ENCODE results near the gene ZMYND11.

The ZMYND11 gene

DNA sequence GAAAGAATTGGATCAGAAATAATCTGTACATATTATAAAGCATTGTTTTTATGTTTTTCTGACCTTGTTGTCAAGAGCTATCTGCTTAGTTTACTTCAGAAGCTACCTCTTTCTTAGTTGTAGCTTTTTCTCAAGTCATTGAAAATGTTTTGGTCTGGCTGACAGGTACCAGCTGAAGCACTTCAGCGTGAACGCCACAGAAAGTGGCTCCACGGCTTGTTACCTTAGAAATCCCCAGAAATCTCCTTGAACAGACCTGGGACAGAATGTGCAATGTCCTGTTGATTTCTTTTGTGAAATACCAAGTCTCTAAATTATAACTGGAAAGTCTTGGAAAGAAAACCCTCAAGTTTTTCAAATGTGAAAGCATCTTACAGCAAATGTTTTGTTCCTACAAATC, 96.8 kb downstream of the ZMYND11 start:
- no peak overlapping the region for H3K4me3 ChIP-seq (ENCODE audit: control insufficient read depth, low read depth, low read length)
- TF ChIP-seq, protein P1, sequence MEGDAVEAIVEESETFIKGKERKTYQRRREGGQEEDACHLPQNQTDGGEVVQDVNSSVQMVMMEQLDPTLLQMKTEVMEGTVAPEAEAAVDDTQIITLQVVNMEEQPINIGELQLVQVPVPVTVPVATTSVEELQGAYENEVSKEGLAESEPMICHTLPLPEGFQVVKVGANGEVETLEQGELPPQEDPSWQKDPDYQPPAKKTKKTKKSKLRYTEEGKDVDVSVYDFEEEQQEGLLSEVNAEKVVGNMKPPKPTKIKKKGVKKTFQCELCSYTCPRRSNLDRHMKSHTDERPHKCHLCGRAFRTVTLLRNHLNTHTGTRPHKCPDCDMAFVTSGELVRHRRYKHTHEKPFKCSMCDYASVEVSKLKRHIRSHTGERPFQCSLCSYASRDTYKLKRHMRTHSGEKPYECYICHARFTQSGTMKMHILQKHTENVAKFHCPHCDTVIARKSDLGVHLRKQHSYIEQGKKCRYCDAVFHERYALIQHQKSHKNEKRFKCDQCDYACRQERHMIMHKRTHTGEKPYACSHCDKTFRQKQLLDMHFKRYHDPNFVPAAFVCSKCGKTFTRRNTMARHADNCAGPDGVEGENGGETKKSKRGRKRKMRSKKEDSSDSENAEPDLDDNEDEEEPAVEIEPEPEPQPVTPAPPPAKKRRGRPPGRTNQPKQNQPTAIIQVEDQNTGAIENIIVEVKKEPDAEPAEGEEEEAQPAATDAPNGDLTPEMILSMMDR (IDR thresholded peaks at IDR 0.05; ENCODE audit: control insufficient read depth, insufficient read depth, low read depth, low read length, missing control alignments), result no peak
- no peak for DNase-seq (ENCODE audit: low read depth)

DNA sequence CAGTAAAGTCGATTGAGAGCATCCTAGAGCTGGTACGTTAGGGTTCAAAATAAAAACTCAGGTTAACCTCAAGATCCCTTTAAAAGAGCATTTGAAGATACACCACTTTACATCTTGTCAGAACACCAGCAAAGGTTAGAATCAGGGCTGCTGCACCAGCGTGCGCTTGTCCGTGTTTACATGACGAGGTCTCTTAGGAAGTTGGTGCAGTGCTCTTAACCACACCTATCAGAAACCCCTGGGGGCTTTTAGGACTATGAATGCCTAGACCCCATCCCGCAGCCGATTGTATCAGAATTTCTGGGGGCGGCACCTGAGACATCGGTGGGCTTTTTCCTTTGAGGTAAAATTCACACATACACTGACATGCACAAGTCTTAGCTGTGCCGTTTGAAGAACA, 97.6 kb downstream of the ZMYND11 start:
- H3K4me3 ChIP-seq (ENCODE audit: control insufficient read depth, low read depth, low read length), result no peak overlapping the region
- TF ChIP-seq, protein P1 (IDR thresholded peaks at IDR 0.05; ENCODE audit: control insufficient read depth, insufficient read depth, low read depth, low read length, missing control alignments), result no peak

DNA sequence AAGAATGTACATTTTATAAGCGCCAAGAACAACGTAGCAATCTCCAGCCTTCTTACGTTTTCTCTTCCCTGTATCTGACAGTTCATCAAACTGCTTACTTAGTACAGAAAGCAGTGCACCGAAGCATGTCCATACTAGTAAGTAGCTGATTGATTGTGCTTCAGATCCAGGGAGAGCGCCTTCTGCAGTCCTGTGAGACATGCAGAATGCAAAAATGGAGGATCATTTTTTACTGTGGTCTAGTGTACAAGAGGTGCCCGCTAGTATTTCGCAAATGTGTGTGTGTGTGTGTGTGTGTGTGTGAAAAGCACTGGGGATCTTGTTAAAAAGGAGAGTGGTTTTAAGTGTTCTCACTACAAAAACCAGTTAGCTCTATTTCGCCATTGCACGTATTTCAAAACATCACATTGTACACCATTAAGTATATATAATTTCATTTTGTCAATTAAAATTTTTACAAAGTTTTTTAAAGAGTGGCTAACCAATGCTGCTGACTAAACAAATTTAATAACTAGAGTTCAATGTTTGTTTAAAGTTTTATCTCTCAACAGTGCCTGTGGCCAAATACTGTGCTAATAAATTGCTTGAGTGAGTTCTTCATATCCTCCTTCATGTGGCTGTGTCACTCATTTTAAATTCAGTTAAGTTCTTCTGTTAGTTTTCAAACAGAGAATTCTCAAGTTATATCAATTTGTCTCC, 99.6 kb downstream of the ZMYND11 start:
- TF ChIP-seq, protein P1 (IDR thresholded peaks at IDR 0.05; ENCODE audit: control insufficient read depth, insufficient read depth, low read depth, low read length, missing control alignments), result no peak
- no peak for DNase-seq (ENCODE audit: low read depth)
- H3K4me3 ChIP-seq (ENCODE audit: control insufficient read depth, low read depth, low read length), result no peak overlapping the region

More for the DNA sequence above, 97.6 kb downstream of the ZMYND11 start:
- DNase-seq (ENCODE audit: low read depth), result no peak

DNA sequence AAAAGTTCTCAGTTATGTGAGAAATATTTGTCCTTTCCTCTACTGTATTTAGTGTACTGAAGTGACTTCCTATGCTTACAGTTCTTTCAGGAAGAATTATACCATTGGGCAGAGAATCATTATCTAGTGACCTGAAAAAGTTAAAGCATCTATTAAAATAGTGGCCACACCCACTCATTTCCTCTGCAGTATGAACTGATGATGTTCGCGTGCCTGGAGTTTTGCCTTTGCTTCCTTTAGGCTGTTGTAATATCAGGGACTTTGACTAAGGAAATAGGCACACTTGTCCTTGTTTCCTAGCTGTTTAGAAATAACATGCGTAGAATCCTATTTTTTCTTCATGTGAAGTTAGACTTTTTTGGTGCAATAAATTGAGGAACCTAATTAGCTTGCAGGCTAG, 100.7 kb downstream of the ZMYND11 start:
- no peak for DNase-seq (ENCODE audit: low read depth)
- TF ChIP-seq, protein P1 (IDR thresholded peaks at IDR 0.05; ENCODE audit: control insufficient read depth, insufficient read depth, low read depth, low read length, missing control alignments), result no peak
- H3K4me3 ChIP-seq (ENCODE audit: control insufficient read depth, low read depth, low read length), result no peak overlapping the region

DNA sequence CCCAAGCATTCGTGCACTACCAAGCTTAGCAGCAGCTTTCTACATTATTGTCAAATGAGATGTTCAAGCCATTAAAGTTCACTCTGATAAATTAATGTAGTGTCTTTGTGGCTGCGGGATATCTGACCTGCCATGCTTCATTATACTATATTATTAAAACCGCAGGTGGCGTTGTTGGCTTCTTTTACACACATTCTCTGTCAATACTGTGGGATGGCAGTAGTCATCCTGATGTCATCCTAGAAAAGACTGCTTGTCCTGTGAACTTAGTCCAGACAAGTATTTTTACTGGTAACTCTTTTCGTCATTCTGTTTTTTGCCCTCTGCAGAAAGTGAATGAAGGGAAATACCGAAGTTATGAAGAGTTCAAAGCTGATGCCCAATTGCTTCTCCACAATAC, 103.9 kb downstream of the ZMYND11 start:
- TF ChIP-seq, protein P1 (IDR thresholded peaks at IDR 0.05; ENCODE audit: control insufficient read depth, insufficient read depth, low read depth, low read length, missing control alignments), result no peak
- H3K4me3 ChIP-seq (ENCODE audit: control insufficient read depth, low read depth, low read length), result no peak overlapping the region
- DNase-seq (ENCODE audit: low read depth), result no peak

DNA sequence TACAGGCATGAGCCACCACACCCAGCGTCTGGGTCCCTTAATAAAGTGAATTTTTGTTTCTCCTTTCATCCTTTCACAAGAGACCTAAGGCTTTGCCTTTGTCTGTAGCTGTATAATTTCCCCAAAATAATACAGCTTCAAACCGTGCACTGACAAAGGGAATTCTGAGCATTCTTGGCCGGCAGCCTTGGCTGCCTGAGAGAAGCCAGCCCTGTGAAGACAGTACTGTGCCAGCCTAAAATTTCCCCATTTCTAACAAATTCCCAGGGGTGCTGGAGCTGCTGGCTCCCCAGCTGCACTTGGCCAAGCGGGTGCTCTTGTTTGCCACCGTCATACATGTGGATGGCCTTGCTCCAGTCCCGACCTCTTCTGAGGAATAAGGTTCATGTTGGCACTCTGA, 106.2 kb downstream of the ZMYND11 start:
- DNase-seq (ENCODE audit: low read depth), result no peak
- H3K4me3 ChIP-seq (ENCODE audit: control insufficient read depth, low read depth, low read length), result no peak overlapping the region
- TF ChIP-seq, protein P1 (IDR thresholded peaks at IDR 0.05; ENCODE audit: control insufficient read depth, insufficient read depth, low read depth, low read length, missing control alignments), result no peak
